T-helper 1 cell treated with Interleukin-12 subunit alpha and Interleukin-12 subunit beta and Interleukin-4 antibody, amounts not matched to agents 30 μg/mL and 1 μg/mL, for 36 hours (primary cell): ENCODE data around the gene GALE.
"Not testable (repeated sequence)": the region's sequence is repeated elsewhere in the genome, so short reads cannot be mapped to it uniquely, and the experiment has no call there.

Experiments used
- H3K27ac Mint-ChIP-seq: one replicate; pipeline ENCODE4 v1.8.0; 2021; ENCODE audit warnings: mild to moderate bottlenecking, mixed read lengths
- H3K27me3 Mint-ChIP-seq: one replicate; pipeline ENCODE4 v1.8.0; 2021; ENCODE audit warnings: low read depth, mixed read lengths
- H3K36me3 Mint-ChIP-seq: one replicate; pipeline ENCODE4 v1.8.0; 2021; ENCODE audit warnings: low read depth, mixed read lengths
- H3K4me1 Mint-ChIP-seq: one replicate; pipeline ENCODE4 v1.8.0; 2021; ENCODE audit warnings: low read depth, mixed read lengths
- H3K4me3 Mint-ChIP-seq: one replicate; pipeline ENCODE4 v1.8.0; 2021; ENCODE audit warnings: mild to moderate bottlenecking, moderate library complexity, mixed read lengths
- H3K9me3 Mint-ChIP-seq: one replicate; pipeline ENCODE4 v1.8.0; 2021; ENCODE audit warnings: mixed read lengths

GALE gene

DNA sequence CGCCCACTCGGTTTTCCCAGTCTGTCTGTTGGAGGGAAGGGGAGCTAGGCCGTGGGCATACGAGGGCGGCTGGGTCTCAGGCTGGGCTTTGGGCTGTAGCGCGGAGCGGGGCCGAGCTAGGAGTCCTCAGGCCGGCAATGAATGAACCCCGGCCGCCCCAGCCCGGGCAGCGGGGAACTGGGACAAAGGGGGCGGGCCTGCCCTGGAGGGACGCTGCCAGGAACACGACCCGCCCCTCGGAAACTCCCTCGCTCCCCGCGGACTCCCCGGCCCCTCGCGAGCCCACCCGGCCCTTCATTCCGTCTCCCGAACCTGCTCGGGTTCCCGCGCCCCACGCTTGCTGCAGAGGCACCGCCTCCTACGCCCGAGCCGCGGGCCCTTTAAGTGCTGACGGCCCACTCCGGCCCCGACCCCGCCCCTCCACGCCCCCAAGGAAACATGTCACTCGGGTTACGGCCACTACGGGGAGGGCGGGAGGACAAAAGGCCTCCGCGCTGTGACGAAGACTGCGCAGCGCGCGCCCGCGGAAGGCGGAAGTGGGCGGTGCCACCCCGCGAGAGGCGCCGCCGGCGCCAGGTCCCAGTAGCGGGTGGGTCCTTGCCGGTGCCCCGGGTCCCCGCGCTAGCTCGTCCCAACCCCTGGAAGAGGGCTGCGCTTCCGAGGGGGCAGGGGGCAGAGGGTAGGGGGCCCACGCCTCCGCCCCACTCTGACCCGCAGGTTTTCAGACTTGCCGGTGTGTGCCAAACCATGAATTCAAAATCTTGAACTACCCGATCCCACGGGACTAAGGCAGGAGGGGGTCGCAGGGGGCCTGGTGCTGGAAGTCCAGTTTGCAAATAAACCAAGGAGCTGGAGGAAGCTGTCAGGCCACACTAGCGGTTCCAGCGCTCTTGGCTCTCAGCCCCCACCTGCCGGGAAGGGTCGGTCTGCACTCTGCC is at the start of gene GALE:
Gene GALE, minus strand, starts transcription at position 355 of the 938 bp plus-strand sequence. CDS start 1,747 bp downstream, outside the sequence.
- Mint-ChIP-seq H3K27ac (peak within 1 kb of the TSS; percentile 93), H3K27me3 (no peaks in the 10 kb centered on the region), H3K9me3 (no peaks in the 10 kb centered on the region), H3K4me3 (peak within 1 kb of the TSS; percentile 94), H3K36me3 (peaks cover 19% of the 10 kb centered on the region), H3K4me1 (peaks cover 14% of the 10 kb centered on the region)

- no peak overlapping the region for H3K4me3 Mint-ChIP-seq
- peaks cover 28% of the 10 kb centered on the region for H3K36me3 Mint-ChIP-seq
- H3K27me3 Mint-ChIP-seq = no peaks in the 10 kb centered on the region
- H3K4me1 Mint-ChIP-seq = no peaks in the 10 kb centered on the region
- peaks cover 8% of the 10 kb centered on the region for H3K9me3 Mint-ChIP-seq
- H3K27ac Mint-ChIP-seq = no peak overlapping the region
Observed at GRCh38 chr1:23848673-23849616, 48.4 kb upstream of the GALE start.

DNA sequence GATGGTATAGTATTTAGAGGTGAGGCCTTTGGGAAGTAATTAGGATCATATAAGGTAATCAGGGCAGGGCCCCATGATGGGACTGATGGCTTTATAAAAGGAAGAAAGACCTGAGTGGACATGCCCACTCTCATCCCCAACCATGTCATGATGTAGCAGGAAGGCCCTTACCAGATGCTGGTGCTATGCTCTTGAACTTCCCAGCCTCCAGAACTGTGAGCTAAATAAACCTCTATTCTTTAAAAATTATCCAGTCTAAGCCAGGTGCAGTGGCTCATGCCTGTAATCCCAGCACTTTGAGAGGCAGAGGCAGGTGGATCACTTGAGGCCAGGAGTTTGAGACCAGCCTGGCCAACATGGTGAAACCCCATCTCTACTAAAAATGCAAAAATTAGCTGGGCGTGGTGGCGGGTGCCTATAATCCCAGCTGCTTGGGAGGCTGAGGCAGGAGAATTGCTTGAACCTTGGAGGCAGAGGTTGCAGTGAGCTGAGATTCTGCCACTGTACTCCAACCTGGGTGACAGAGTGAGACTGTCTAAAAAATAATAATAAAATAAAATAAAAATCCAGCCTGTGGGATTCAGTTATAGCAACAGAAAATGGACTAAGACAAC is 47.0 kb upstream of the GALE start:
- H3K4me3 Mint-ChIP-seq, H3K27me3 Mint-ChIP-seq, H3K9me3 Mint-ChIP-seq, H3K27ac Mint-ChIP-seq, H3K4me1 Mint-ChIP-seq: not testable (repeated sequence)
- peaks cover 28% of the 10 kb centered on the region for H3K36me3 Mint-ChIP-seq

- H3K36me3 Mint-ChIP-seq = peaks cover 26% of the 10 kb centered on the region
- H3K27me3 Mint-ChIP-seq = no peaks in the 10 kb centered on the region
- no peak overlapping the region for H3K27ac Mint-ChIP-seq
- H3K4me3 Mint-ChIP-seq = no peak overlapping the region
- peaks cover 8% of the 10 kb centered on the region for H3K9me3 Mint-ChIP-seq
- H3K4me1 Mint-ChIP-seq = no peaks in the 10 kb centered on the region
Observed at GRCh38 chr1:23845163-23845562, 44.6 kb upstream of the GALE start.

GRCh38 chr1:23843644-23844043 is 43.1 kb upstream of the GALE start:
- Mint-ChIP-seq H3K4me3 (no peak overlapping the region), H3K9me3 (peaks cover 8% of the 10 kb centered on the region), H3K4me1 (no peaks in the 10 kb centered on the region), H3K27ac (no peak overlapping the region), H3K36me3 (peaks cover 26% of the 10 kb centered on the region), H3K27me3 (no peaks in the 10 kb centered on the region)

DNA sequence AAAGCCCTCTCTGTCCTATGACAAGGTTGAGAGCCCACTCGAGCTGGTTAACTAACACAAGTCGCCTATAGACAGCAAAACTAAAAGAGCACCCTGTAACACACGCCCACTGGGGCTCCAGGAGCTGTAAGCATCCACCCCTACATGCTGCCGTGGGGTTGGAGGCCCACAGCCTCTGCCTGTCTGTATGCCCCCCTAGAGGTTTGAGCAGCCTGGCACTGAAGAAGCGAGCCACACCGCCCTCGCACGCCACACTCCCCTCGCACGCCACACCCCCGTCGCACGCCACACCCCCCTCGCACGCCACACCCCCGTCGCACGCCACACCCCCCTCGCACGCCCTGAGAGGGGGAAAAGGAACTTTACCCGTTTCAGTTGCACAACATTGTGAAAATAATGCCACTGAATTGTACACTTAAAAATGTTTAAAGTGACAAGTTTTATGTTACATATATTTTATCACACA is 37.9 kb upstream of the GALE start:
- Mint-ChIP-seq H3K4me3 (peak overlapping the region; percentile 73), H3K27me3 (peaks cover 3% of the 10 kb centered on the region), H3K9me3 (no peaks in the 10 kb centered on the region), H3K36me3 (no peaks in the 10 kb centered on the region), H3K4me1 (peaks cover 7% of the 10 kb centered on the region), H3K27ac (no peak overlapping the region)

GRCh38 chr1:23837908-23838307 is 37.4 kb upstream of the GALE start:
- Mint-ChIP-seq H3K4me3 (peak overlapping the region; percentile 73), H3K27ac (no peak overlapping the region), H3K27me3 (peaks cover 3% of the 10 kb centered on the region), H3K9me3 (no peaks in the 10 kb centered on the region), H3K36me3 (no peaks in the 10 kb centered on the region), H3K4me1 (peaks cover 7% of the 10 kb centered on the region)

DNA sequence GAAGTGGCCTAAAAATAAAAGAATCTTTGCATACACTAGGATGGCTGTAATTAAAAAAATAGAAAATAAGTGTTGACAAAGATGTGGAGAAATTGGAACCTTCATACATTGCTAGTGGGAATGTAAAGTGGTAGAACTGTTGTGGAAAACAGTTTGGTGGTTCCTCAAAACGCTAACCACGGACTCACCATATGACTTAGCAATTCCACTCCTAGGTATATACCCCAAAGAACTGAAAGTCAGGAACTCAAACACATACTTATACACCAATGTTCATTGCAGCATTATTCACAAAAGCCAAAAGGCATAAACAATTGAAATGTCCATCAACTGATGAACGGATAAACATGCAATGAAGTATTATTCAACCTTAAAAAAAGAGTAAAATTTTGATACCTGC is 35.5 kb upstream of the GALE start:
- H3K36me3 Mint-ChIP-seq = no peaks in the 10 kb centered on the region
- H3K27me3 Mint-ChIP-seq = peaks cover 3% of the 10 kb centered on the region
- H3K27ac Mint-ChIP-seq = no peak overlapping the region
- peaks cover 7% of the 10 kb centered on the region for H3K4me1 Mint-ChIP-seq
- H3K4me3 Mint-ChIP-seq = no peak overlapping the region
- H3K9me3 Mint-ChIP-seq = no peaks in the 10 kb centered on the region

GRCh38 chr1:23834156-23834555 is 33.6 kb upstream of the GALE start:
- H3K27me3 Mint-ChIP-seq, H3K9me3 Mint-ChIP-seq, H3K36me3 Mint-ChIP-seq, H3K4me3 Mint-ChIP-seq, H3K4me1 Mint-ChIP-seq, H3K27ac Mint-ChIP-seq: not testable (repeated sequence)

GRCh38 chr1:23827717-23828116 is 27.2 kb upstream of the GALE start:
- Mint-ChIP-seq H3K27me3 (peaks cover 4% of the 10 kb centered on the region), H3K4me3 (no peak overlapping the region), H3K27ac (no peak overlapping the region), H3K4me1 (peaks cover 11% of the 10 kb centered on the region), H3K9me3 (no peaks in the 10 kb centered on the region), H3K36me3 (no peaks in the 10 kb centered on the region)

DNA sequence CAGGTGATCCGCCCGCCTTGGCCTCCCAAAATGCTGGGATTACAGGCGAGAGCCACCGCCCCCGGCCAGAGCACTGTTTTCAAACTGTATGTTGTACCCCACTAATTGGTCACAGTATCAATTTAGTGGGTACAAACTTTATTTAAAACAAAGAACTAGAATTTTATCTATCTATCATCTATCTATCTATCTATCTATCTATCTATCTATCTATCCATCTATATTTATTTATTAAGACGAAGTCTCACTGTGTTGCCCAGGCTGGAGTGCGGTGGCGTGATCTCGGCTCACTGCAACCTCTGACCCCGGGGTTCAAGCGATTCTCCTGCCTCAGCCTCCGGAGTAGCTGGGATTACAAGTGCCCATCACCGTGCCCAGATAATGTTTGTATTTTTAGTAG is 26.0 kb upstream of the GALE start:
- not testable (repeated sequence) for H3K27ac Mint-ChIP-seq, H3K9me3 Mint-ChIP-seq, H3K27me3 Mint-ChIP-seq, H3K4me3 Mint-ChIP-seq, H3K36me3 Mint-ChIP-seq
- peaks cover 16% of the 10 kb centered on the region for H3K4me1 Mint-ChIP-seq

DNA sequence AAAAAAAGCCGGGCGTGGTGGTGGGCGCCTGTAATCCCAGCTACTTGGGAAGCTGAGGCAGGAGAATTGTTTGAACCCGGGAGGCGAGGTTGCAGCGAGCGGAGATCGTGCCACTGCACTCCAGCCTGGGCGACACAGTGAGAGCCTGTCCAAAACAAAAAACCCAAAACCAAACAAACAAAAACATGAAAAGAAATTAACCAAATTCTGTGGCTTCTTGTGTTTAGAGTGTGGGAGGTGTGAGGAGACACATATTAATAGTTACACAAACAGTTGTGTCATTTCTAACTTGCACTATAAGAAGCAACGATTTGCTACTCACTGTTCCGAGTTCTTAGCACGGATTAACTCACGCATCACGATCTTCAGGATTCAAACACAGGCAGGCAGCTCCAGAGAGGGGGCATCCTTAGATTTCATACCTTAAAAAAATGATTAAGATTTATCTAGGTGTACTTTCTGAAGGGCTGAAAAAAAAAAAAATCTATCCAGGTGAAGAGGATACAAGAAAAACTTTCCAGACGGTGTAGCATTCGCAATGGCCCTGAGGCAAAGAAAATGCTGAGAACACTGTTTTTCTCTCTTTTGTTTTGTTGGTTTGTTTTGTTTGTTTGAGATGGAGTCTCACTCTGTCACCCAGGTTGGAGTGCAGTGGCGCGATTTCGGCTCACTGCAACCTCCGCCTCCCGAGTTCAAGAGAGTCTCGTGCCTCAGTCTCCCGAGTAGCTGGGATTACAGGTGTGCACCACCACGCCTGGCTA is 25.4 kb upstream of the GALE start:
- peaks cover 16% of the 10 kb centered on the region for H3K4me1 Mint-ChIP-seq
- peak overlapping the region; percentile 88 for H3K27ac Mint-ChIP-seq
- peaks cover 4% of the 10 kb centered on the region for H3K27me3 Mint-ChIP-seq
- H3K4me3 Mint-ChIP-seq = peak overlapping the region; percentile 89
- H3K9me3 Mint-ChIP-seq = no peaks in the 10 kb centered on the region
- no peaks in the 10 kb centered on the region for H3K36me3 Mint-ChIP-seq

DNA sequence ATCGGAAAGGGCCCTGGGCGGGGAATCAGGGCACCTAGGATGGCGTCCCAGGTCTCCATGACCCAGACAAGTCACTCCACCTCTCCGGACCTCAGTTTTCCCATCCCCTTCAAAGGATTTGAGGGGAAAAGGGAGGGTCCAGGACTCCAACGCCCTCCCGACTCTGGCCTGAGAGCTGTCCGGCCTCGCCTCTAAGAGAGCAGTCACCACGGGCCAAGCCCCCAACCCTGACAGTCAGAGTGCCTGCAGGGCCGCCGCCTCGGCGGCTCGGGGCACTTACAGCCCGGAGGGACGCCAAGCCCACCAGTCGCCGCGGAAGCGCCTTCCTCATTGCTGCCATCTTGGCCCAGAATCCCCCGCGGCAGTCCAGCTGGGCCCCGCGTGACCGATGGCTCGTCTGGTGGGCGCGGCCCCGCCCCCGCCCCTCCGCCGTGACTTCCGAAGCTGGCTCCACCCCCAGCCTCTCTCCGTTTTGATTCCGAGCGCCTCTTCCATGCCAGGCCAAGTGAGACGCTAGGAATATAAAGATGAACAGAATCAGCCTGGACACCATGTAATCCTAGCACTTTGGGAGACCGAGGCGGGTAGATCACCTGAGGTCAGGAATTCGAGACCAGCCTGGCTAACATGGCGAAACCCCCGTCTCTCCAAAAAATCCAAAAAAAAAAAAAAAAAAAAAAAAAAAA is 24.7 kb upstream of the GALE start, which contains the start of gene HMGCL:
Gene HMGCL, minus strand, starts transcription at position 354 of the 686 bp plus-strand sequence. Its CDS starts 14 bp downstream, at position 340.
- Mint-ChIP-seq H3K4me3 (peak within 1 kb of the TSS; percentile 89), H3K4me1 (peaks cover 16% of the 10 kb centered on the region), H3K36me3 (no peaks in the 10 kb centered on the region), H3K9me3 (no peaks in the 10 kb centered on the region), H3K27ac (peak within 1 kb of the TSS; percentile 88), H3K27me3 (peaks cover 4% of the 10 kb centered on the region)
